Left renal cortex interstitium (tissue), 4 donors: Measurements from ENCODE around the gene GLO1. TPM values are rescaled to one million over a fixed set of nuclear protein-coding genes. Genes with fewer than 3 reads are reported as not detected.
"Not testable (repeated sequence)": the region's sequence is repeated elsewhere in the genome, so short reads cannot be mapped to it uniquely, and the experiment has no call there.

Experiments used
- DNase-seq, 4 donors: peaks; one replicate each; pipeline ENCODE4 v3.0.0-alpha.2; 2013; ENCODE audit warnings: low read depth in 4 of 4, low spot score in 2 of 4, missing footprints in 1 of 4
- polyA plus RNA-seq, 4 donors: library from polyadenylated mRNA; unstranded; fragments of 120-200 nt; gene quantifications; one replicate each; pipeline ENCODE4 v1.2.1, GENCODE V29; 2013; ENCODE audit not compliant: insufficient read length in 4 of 4

The GLO1 gene
- polyA plus RNA-seq, 4 donors, result 125 to 164 (median 149) TPM

GRCh38 chr6:38708496-38708895, 5.6 kb upstream of the GLO1 start:
- DNase-seq, result no peak

- DNase-seq, result no peak
These were observed 3.0 kb upstream of the GLO1 start for GRCh38 chr6:38705924-38706323.

GRCh38 chr6:38703949-38704590, 1.1 kb upstream of the GLO1 start:
- peak in 1 of 4 donors; percentile 19 for DNase-seq

- DNase-seq, result no peak
These were observed 1.4 kb downstream of the GLO1 start for GRCh38 chr6:38701551-38701950.

- not testable (repeated sequence) for DNase-seq
These were observed 3.2 kb downstream of the GLO1 start for GRCh38 chr6:38699702-38700101.

- DNase-seq, result no peak
These were observed 5.1 kb downstream of the GLO1 start for GRCh38 chr6:38697846-38698245.

- DNase-seq, result no peak
These were observed 6.6 kb downstream of the GLO1 start for GRCh38 chr6:38696345-38696744.

GRCh38 chr6:38695933-38696332, 7.0 kb downstream of the GLO1 start:
- DNase-seq, result no peak

- DNase-seq, result no peak
These were observed 7.6 kb downstream of the GLO1 start for GRCh38 chr6:38695227-38695900.

- DNase-seq, result no peak
These were observed 14.3 kb downstream of the GLO1 start for GRCh38 chr6:38688579-38689087.

GRCh38 chr6:38687549-38687948, 15.4 kb downstream of the GLO1 start:
- DNase-seq, result no peak

GRCh38 chr6:38687043-38687353, 15.9 kb downstream of the GLO1 start:
- no peak for DNase-seq

GRCh38 chr6:38686270-38687042, 16.5 kb downstream of the GLO1 start:
- no peak for DNase-seq

- no peak for DNase-seq
These were observed 18.0 kb downstream of the GLO1 start for GRCh38 chr6:38684904-38685303.

- no peak for DNase-seq
These were observed 18.7 kb downstream of the GLO1 start for GRCh38 chr6:38684237-38684636.

GRCh38 chr6:38681850-38682249, 21.1 kb downstream of the GLO1 start:
- no peak for DNase-seq

GRCh38 chr6:38679668-38680067, 23.3 kb downstream of the GLO1 start:
- no peak for DNase-seq

GRCh38 chr6:38678178-38678760, 24.7 kb downstream of the GLO1 start:
- no peak for DNase-seq

GRCh38 chr6:38676974-38677544, 25.9 kb downstream of the GLO1 start:
- DNase-seq, result no peak

GRCh38 chr6:38676236-38676973, 26.5 kb downstream of the GLO1 start:
- no peak for DNase-seq
